ENCODE data around the gene PARP8. TPM values are rescaled to one million over a fixed set of nuclear protein-coding genes. Genes with fewer than 3 reads are reported as not detected.
A peak's percentile ranks its signal among the peaks of the same experiment; 100 is the strongest.

Gene PARP8
- total RNA-seq, 1 donor = 30.8 TPM

DNA sequence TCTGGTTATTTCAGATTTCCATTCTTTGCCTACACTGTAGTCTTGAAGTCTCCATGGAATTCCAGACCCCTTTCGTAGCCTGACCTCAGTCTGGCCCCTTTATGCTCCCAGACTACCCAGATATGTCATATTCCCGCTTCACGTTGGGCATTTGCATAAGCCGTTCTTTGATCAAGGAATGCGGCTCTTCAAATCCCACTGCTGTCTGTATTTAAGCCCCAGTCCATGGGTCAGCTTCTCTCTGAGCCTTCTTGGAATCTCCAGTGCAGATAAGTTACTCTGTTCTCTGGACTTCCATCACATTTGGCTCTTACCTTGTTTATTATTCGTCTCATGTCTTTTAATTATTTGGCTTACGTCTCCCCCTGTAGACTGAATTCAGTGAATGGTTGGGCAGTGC, 97.4 kb downstream of the PARP8 start:
- no peaks in the 10 kb centered on the region for H4K20me1 ChIP-seq (ENCODE audit: insufficient read depth, low read length)
- no peaks in the 10 kb centered on the region for H3K79me2 ChIP-seq (ENCODE audit: insufficient read depth, low read length)
- H3K4me1 ChIP-seq (ENCODE audit: insufficient read depth, low read length) = peaks cover 11% of the 10 kb centered on the region
- no peaks in the 10 kb centered on the region for H3K27me3 ChIP-seq (ENCODE audit: insufficient read depth, low read length)
- H3K4me2 ChIP-seq (ENCODE audit: insufficient read depth, low read length) = no peak overlapping the region
- TF ChIP-seq, protein P1, sequence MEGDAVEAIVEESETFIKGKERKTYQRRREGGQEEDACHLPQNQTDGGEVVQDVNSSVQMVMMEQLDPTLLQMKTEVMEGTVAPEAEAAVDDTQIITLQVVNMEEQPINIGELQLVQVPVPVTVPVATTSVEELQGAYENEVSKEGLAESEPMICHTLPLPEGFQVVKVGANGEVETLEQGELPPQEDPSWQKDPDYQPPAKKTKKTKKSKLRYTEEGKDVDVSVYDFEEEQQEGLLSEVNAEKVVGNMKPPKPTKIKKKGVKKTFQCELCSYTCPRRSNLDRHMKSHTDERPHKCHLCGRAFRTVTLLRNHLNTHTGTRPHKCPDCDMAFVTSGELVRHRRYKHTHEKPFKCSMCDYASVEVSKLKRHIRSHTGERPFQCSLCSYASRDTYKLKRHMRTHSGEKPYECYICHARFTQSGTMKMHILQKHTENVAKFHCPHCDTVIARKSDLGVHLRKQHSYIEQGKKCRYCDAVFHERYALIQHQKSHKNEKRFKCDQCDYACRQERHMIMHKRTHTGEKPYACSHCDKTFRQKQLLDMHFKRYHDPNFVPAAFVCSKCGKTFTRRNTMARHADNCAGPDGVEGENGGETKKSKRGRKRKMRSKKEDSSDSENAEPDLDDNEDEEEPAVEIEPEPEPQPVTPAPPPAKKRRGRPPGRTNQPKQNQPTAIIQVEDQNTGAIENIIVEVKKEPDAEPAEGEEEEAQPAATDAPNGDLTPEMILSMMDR (IDR thresholded peaks at IDR 0.05; ENCODE audit: extremely low read depth, low read depth, low read length) = no peak
- H3K9me3 ChIP-seq (ENCODE audit: low read depth, low read length) = no peaks in the 10 kb centered on the region
- no peak overlapping the region for H2AFZ ChIP-seq (ENCODE audit: low read length)
- H3K4me3 ChIP-seq (ENCODE audit: insufficient read depth, low read length) = no peak overlapping the region
- DNase-seq (ENCODE audit: insufficient read length, low spot score, missing footprints) = no peak
- H3K36me3 ChIP-seq (ENCODE audit: insufficient read depth, low read length) = no peaks in the 10 kb centered on the region
- no peak overlapping the region for H3K27ac ChIP-seq (ENCODE audit: low read depth, low read length)

DNA sequence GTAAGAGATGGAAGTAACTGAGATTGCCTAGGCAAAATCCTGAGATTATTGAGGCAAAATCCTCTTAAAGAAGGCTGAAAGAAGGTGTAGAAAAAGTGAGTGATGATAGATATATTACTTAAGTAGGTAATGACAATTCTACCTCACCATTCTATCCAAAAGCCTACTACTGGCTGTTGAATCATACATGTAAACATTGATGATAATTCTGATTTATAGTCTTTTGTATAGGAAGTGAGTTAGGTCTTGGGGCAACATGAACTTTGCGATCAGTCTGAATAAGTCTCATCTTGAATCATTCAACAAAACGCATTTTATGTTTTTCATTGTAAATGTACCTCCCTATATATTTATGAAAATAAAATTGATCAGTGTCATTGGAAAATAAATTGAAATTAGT, 99.6 kb downstream of the PARP8 start:
- no peaks in the 10 kb centered on the region for H3K9me3 ChIP-seq (ENCODE audit: low read depth, low read length)
- H3K79me2 ChIP-seq (ENCODE audit: insufficient read depth, low read length) = no peaks in the 10 kb centered on the region
- no peak overlapping the region for H2AFZ ChIP-seq (ENCODE audit: low read length)
- H3K4me3 ChIP-seq (ENCODE audit: insufficient read depth, low read length) = no peak overlapping the region
- no peak overlapping the region for H3K4me2 ChIP-seq (ENCODE audit: insufficient read depth, low read length)
- H3K36me3 ChIP-seq (ENCODE audit: insufficient read depth, low read length) = no peaks in the 10 kb centered on the region
- TF ChIP-seq, protein P1 (IDR thresholded peaks at IDR 0.05; ENCODE audit: extremely low read depth, low read depth, low read length) = no peak
- H3K27me3 ChIP-seq (ENCODE audit: insufficient read depth, low read length) = no peaks in the 10 kb centered on the region
- no peak overlapping the region for H3K27ac ChIP-seq (ENCODE audit: low read depth, low read length)
- DNase-seq (ENCODE audit: insufficient read length, low spot score, missing footprints) = no peak
- H3K4me1 ChIP-seq (ENCODE audit: insufficient read depth, low read length) = peaks cover 11% of the 10 kb centered on the region
- no peaks in the 10 kb centered on the region for H4K20me1 ChIP-seq (ENCODE audit: insufficient read depth, low read length)

DNA sequence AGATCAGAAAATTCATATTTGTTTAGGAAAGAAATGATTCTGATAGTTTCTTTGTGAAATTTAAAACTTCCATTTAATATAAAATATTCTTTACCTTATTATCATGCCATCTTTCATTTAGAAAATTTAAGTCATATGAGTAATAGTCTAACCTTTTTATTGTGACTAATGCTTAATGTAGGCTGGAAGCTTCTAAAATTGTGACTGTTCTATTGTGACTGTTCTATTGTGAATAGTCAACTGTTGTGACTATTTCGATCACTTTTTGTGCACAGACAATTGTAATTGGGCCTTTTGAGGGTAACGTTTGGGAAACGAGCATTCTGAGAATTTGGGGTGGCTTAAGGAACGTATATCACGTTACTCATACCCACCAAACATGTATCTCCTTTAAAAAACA, 100.0 kb downstream of the PARP8 start:
- Histone ChIP-seq H3K4me2 (ENCODE audit: insufficient read depth, low read length) (peak overlapping the region; percentile 10), H3K36me3 (ENCODE audit: insufficient read depth, low read length) (no peaks in the 10 kb centered on the region), H3K4me3 (ENCODE audit: insufficient read depth, low read length) (no peak overlapping the region)

DNA sequence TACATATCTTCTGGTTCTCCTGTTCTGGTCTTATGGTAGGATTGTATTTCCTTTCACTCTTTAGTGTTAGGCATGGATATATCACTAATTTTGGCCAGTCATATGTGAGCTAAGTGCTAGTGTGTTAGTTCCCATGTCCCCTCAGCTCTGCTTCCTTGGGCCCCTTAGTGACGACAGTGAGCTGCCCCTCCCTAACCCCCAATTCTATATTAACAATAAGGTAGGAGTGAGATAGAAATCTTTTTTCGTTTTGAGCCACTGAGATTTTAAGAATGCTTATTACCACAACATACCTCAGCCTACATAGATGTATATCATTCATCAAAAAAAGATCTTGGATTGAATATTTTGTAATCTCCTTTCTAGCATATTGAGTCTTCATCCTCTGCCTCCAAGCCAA, 100.5 kb downstream of the PARP8 start:
- no peaks in the 10 kb centered on the region for H4K20me1 ChIP-seq (ENCODE audit: insufficient read depth, low read length)
- H3K36me3 ChIP-seq (ENCODE audit: insufficient read depth, low read length) = no peaks in the 10 kb centered on the region
- H3K9me3 ChIP-seq (ENCODE audit: low read depth, low read length) = no peaks in the 10 kb centered on the region
- TF ChIP-seq, protein P1 (IDR thresholded peaks at IDR 0.05; ENCODE audit: extremely low read depth, low read depth, low read length) = no peak
- H3K4me1 ChIP-seq (ENCODE audit: insufficient read depth, low read length) = peaks cover 11% of the 10 kb centered on the region
- H3K27ac ChIP-seq (ENCODE audit: low read depth, low read length) = peak overlapping the region; percentile 2
- no peak overlapping the region for H2AFZ ChIP-seq (ENCODE audit: low read length)
- no peaks in the 10 kb centered on the region for H3K27me3 ChIP-seq (ENCODE audit: insufficient read depth, low read length)
- no peak for DNase-seq (ENCODE audit: insufficient read length, low spot score, missing footprints)
- H3K4me2 ChIP-seq (ENCODE audit: insufficient read depth, low read length) = peak overlapping the region; percentile 39
- H3K79me2 ChIP-seq (ENCODE audit: insufficient read depth, low read length) = no peaks in the 10 kb centered on the region
- no peak overlapping the region for H3K4me3 ChIP-seq (ENCODE audit: insufficient read depth, low read length)

More for the DNA sequence above, 100.0 kb downstream of the PARP8 start:
- TF ChIP-seq, protein P1 (IDR thresholded peaks at IDR 0.05; ENCODE audit: extremely low read depth, low read depth, low read length) = no peak
- no peaks in the 10 kb centered on the region for H3K79me2 ChIP-seq (ENCODE audit: insufficient read depth, low read length)
- peak overlapping the region; percentile 2 for H3K27ac ChIP-seq (ENCODE audit: low read depth, low read length)
- H3K9me3 ChIP-seq (ENCODE audit: low read depth, low read length) = no peaks in the 10 kb centered on the region
- DNase-seq (ENCODE audit: insufficient read length, low spot score, missing footprints) = no peak
- H2AFZ ChIP-seq (ENCODE audit: low read length) = no peak overlapping the region
- peaks cover 11% of the 10 kb centered on the region for H3K4me1 ChIP-seq (ENCODE audit: insufficient read depth, low read length)
- H4K20me1 ChIP-seq (ENCODE audit: insufficient read depth, low read length) = no peaks in the 10 kb centered on the region
- H3K27me3 ChIP-seq (ENCODE audit: insufficient read depth, low read length) = no peaks in the 10 kb centered on the region

All from osteoblast (primary cell).